ENCODE data around the gene IL10RA.
"Not testable (repeated sequence)": the region's sequence is repeated elsewhere in the genome, so short reads cannot be mapped to it uniquely, and the experiment has no call there.

IL10RA gene

DNA sequence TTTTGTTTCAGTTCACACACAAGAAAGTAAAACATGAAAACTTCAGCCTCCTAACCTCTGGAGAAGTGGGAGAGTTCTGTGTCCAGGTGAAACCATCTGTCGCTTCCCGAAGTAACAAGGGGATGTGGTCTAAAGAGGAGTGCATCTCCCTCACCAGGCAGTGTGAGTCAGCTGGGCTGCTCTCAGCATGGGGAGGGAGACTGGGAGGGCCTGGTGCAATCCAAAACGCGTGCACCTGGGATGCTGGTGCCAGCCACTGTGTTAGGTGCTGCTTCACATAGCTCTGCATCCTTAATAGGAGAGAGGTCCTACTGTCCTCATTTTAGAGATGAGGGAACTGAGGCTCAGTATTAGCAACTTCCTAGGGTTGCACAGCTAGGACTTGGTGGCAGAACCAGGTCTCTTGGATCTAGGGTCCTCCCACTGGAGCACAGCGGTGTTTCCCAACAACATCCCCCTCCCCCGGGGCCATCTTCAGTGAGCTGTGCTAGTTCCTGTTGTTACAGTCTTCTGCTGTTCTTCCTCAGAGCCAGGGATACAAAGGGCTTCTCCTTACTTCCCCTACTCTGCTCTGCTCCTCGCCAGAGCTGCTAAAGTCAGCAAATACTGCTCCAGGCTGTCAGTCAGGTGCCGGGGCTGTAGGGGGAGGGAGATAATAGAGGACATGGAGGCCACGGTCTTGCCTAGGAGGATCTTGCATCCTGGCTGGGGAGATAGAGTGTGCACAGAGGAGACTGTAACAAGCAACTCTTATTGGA, 8.0 kb downstream of the IL10RA start:
- DNase-seq, result no peak

DNA sequence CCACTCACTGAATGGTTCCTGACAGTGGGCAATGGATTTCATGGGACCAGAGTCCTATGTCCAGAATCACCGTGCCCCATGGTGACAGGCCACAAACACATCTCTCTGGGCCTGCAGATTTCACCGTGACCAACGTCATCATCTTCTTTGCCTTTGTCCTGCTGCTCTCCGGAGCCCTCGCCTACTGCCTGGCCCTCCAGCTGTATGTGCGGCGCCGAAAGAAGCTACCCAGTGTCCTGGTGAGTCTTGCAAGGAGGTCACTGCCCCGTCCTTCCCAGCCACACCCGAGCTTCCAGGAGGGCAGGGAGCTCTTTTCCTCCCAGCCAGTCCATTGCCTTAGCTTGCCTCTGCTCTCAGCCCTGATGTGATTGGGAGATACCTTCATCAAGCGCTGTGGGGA, 9.3 kb downstream of the IL10RA start:
- no peak for DNase-seq

- no peak for DNase-seq
Observed at GRCh38 chr11:117996058-117996457, 9.9 kb downstream of the IL10RA start.

GRCh38 chr11:117997406-117997805, 11.2 kb downstream of the IL10RA start:
- no peak for DNase-seq

GRCh38 chr11:117997823-117998579, 11.8 kb downstream of the IL10RA start:
- no peak for DNase-seq

- DNase-seq, result no peak
Observed at GRCh38 chr11:117998664-117999353, 12.6 kb downstream of the IL10RA start.

GRCh38 chr11:117999354-117999993, 13.3 kb downstream of the IL10RA start:
- no peak for DNase-seq

GRCh38 chr11:118000067-118000849, 14.1 kb downstream of the IL10RA start:
- DNase-seq, result no peak

DNA sequence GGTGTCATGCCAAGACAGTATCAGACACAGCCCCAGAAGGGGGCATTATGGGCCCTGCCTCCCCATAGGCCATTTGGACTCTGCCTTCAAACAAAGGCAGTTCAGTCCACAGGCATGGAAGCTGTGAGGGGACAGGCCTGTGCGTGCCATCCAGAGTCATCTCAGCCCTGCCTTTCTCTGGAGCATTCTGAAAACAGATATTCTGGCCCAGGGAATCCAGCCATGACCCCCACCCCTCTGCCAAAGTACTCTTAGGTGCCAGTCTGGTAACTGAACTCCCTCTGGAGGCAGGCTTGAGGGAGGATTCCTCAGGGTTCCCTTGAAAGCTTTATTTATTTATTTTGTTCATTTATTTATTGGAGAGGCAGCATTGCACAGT, 14.6 kb downstream of the IL10RA start:
- DNase-seq, result no peak

- DNase-seq, result no peak
Observed at GRCh38 chr11:118001494-118001971, 15.3 kb downstream of the IL10RA start.

GRCh38 chr11:118002010-118002540, 15.9 kb downstream of the IL10RA start:
- no peak for DNase-seq

GRCh38 chr11:118002541-118003423, 16.6 kb downstream of the IL10RA start:
- no peak for DNase-seq

- no peak for DNase-seq
Observed at GRCh38 chr11:118003456-118003855, 17.3 kb downstream of the IL10RA start.

DNA sequence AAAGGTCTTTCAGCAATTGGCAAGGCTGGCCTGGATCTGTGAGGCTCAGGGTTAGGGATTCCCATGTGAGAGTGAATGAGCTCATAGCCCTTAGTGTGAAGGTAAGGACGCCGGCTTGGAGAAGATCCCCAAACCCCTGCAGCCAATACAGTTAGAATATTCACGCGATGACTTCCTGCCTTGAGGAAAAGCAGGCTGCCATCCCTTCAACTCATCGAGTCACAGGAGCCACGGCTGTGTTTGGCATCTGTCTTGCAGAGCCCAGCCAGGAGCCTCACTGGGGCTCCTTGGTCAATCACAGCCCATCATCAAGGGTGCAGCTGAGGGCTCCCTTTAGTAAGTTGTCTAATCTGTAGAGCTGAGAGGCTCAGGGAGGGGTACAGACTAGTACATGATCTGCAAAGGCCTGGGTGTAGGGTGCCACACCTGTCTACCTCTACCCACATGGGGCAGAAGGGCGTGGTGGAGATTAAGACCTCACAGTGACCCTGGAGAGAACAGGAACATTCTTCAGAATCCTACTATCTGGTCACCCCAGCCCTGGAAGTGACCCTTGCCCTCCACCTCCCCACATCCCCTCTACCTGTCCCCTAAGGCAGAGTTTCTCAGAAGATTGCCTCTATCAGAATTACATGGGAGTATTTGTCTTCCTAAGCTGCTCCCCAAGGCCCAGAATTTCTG, 18.5 kb downstream of the IL10RA start:
- no peak for DNase-seq

DNA sequence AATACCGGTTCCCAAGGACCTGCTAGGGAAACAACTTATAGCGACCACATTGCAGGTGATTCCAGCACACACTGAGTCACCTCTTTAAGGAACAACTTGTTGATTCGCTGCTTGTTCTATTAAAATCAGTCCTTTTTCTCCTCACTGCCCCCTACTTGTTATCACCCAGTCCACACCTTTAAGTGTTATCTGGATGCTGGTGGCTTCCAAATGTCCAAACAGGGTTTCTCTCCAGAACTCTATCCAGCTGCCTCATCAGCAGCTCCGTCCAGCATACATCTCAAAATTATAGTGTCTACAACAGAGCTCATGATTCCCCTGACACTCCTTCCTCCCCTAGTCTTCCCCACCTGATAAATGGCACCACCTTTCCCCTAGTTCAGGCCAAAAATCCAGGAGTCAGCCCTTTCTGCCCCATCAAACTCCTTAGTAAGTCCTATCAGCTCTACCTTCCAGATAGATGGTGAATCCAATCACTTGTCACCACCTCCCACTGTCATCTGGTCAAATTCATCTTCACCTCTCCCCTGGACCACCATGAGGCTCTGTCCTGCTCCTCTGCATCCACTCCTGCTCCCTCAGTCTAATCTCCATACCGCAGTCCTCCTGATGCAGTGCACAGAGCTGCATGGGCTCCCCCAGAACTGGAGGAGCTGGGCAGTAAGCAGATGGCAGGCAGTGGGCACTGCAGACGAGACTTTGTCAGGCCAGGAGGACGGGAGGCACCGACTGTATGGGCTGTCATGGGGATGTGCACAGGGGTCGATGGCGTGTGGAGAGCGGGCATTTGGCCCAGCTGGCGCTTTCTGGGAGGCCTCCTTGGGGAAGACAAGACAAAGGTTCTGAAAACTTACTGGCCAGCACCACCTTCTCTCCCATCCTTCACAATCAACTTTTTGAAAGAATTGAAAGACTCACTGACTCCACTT, 19.3 kb downstream of the IL10RA start:
- DNase-seq, result no peak

DNA sequence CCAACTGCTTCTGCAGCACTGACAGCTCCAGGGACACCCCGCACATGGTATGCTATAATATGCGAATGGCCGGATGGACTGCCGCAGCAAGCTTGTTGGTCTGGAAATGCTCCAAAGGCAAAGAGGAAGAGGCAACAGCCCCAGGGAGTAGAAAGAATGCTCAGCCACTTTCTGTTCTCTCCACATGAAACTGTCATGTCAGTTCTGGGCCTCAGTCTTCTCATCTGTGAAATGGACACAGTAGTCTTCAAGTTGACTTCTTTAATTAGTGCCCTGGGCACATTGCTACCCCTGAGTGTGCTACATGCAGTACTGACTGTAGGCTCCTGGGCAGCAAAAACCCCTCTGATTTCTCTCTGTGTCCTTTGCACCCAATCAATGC, 19.9 kb downstream of the IL10RA start:
- DNase-seq, result no peak

DNA sequence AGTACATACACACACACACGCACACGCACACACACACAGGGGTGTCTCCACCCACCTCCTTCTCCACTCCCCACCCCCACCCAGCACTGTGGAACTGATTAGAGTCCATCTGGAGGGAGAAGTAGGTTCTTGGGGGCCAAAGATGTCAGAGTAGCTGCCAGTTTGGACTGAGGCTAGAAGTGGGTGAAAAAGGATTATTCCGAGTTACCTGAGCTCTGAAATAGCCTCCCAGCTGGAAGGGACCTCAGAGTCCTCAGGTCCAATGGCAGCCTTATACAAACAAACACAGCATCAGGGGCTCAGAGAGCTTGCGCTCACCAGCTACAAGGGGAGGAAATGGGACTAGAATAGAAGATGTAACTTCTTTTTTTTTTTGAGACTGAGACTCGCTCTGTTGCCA, 20.8 kb downstream of the IL10RA start:
- no peak for DNase-seq

DNA sequence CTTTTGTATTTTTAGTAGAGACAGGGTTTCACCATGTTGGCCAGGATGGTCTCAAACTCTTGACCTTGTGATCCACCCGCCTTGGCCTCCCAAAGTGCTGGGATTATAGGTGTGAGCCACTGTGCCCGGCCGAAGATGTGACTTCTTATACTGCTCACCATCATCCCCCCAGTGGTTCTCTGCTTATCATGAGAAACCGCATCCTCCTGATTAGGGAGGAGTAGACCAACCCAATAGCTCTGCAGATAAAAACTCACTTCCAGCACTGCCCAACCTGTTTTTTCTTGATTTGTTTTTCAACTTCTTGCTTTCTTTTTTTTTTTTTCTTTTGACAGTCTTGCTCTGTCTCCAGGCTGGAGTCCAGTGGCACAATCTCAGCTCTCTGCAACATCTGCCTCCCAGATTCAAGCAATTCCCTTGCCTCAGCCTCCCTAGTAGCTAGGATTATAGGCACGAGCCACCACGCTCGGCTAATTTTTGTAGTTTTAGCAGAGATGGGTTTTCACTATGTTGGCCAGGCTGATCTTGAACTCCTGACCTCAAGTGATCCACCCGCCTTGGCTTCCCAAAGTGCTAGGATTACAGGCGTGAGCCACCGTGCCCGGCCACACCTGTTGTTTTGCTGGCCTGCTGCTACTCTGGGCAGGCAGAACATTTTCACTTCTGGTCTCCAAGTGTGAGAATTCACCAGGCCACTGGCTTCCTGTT, 21.5 kb downstream of the IL10RA start:
- not testable (repeated sequence) for DNase-seq
